GM19043 (cell line): Measurements from ENCODE around the gene WBP2NL.
"Not testable (repeated sequence)": the region's sequence is repeated elsewhere in the genome, so short reads cannot be mapped to it uniquely, and the experiment has no call there.

Experiments used
- ATAC-seq: cut with Tn5 transposase; IDR thresholded peaks from one replicate; pipeline ENCODE4 v1.9.1; 2021; ENCODE audit warnings: low read depth; ENCODE audit not compliant: unreplicated experiment

WBP2NL gene, protein sequence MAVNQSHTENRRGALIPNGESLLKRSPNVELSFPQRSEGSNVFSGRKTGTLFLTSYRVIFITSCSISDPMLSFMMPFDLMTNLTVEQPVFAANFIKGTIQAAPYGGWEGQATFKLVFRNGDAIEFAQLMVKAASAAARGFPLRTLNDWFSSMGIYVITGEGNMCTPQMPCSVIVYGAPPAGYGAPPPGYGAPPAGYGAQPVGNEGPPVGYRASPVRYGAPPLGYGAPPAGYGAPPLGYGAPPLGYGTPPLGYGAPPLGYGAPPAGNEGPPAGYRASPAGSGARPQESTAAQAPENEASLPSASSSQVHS

GRCh38 chr22:41998361-41999261 lies at the start of gene WBP2NL:
WBP2NL (plus strand) TSS chr22:41998788; CDS start chr22:41998819, 31 bp downstream.
- ATAC-seq = no peak

GRCh38 chr22:41948928-41949296 lies 49.7 kb upstream of the WBP2NL start:
- not testable (repeated sequence) for ATAC-seq

DNA sequence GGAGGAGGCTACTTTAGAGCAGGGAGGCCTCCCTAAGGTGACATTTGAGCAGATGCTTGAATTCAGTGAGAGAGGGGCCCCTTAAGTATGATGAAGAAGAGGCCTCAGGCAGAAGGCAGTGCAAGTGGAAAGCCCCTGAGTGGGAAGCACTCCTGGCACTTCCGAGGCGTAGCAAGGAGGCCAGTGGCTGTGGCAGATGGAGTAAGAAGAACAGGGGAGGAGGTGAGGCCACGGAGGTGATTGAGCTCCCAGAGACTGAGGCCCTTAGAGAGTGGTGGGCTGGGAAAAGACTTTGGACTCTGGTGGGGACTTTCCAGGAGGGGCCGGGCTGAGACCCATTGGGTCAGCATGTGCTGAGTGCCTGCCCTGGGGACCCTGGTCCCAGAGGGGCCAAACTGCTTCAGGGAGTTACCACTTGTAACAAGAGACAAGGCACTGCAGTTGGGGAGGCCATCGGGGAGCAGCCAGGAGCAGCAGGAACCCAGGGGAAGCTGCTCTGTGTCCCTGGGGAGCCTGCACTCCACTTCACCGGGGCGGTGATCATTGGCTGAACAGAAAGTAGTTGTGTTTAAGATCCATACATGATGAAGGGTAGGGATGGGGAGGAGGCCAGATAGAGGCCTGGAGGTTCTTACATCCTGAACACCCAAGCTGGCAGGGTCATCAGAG lies 49.2 kb upstream of the WBP2NL start:
- no peak for ATAC-seq

DNA sequence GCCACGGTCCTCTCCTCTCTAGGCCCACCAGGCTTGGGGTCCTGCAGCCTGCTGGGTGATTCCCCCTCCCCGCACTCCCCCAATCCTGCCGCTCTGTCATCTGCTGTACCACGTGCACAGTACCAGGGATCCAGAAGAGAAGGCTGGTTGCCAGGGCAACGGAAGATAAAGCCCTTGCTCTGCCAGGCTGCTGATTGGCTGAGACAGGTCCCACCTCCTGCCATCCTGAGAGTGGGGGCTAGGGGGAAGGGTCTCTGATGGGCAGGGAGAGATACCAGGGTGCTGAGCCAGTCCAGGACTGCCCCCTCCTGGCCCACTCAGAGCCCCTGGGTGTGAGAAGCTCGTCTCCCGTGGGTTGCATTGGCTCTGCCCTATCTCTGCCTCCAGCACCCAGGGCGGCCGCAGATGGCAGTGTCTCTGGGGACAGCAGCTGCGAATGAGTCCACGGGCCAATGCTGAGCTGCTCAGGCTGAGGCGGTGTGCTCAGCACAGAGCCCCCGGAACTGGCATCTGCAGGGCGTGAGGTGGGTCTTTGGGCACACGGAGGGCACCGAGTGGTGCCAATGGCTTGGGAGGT lies 46.6 kb upstream of the WBP2NL start, which contains the start of gene SMIM45:
TSS of gene SMIM45 (plus strand) at position 253 of the 577 bp plus-strand sequence.
- ATAC-seq = no peak

GRCh38 chr22:41952713-41953112 lies 45.9 kb upstream of the WBP2NL start:
- no peak for ATAC-seq

DNA sequence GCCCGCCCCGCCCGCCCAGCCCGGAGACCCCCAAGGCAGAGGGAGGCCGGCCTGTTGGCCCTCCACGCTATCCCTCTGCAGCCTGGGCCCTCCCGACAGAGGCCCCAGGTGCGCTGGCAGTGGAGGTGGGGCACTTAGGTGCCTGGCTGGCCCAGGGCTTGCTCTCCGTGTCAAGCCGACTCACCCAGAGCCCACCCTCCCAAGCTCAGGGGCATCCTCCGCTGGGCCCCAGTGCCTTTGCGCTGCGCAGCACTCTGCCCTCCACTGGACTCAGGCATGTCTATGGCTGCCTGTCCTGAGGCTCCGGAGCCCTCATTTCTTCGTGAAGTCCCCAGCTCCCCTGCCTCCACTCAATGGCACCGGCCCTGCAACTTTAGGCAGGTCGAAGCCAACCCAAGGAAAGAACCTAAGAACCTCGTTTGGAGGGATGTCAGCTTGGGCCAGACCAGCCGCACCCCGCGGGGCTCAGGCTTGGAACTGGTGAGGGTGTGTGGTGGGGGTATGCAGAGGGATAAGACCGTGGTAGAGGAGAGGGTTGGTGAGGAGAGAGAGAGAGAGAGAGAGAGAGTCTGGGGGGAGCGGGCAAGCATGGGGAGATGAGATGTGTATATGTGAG lies 40.5 kb upstream of the WBP2NL start:
- no peak for ATAC-seq

- ATAC-seq = no peak
These were observed 35.0 kb upstream of the WBP2NL start for GRCh38 chr22:41963453-41964111.

- ATAC-seq = no peak
These were observed 34.5 kb upstream of the WBP2NL start for GRCh38 chr22:41964112-41964491.

- no peak for ATAC-seq
These were observed 32.4 kb upstream of the WBP2NL start for GRCh38 chr22:41966225-41966606.

DNA sequence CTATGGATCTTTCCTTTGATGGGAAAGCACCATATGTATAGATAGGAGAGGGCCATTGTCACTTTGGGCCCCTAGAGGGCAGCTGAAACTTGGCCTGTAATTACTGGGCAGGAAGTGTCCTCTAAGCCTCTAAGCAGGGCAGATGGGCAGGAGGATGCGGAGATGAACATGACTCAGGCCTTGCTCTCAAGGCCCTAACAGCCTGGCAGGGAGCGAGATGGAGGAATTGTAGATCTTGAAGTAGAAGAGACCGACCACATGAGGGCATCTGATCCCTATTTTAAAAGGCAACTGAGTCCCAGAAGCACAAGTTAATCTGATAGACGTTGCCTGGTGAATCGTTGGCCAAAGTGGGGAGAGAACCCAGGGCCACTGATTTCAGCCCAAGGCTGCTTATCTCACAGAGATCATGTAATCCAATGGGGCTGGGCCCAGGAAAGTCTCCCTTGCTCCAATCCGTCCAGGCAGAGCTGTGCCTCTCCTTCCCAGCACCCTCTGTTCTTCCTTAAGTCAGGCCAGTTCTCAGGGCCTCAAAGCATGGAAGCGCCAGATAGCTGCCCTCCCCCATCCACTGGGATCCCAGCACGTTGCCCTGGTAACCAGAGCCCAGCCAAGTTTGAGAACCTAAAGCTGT lies 31.9 kb upstream of the WBP2NL start:
- no peak for ATAC-seq

- no peak for ATAC-seq
These were observed 30.0 kb upstream of the WBP2NL start for GRCh38 chr22:41968601-41969000.

- ATAC-seq = no peak
These were observed 29.4 kb upstream of the WBP2NL start, which contains the start of gene SEPTIN3 for GRCh38 chr22:41969110-41969646. SEPTIN3 (plus strand) TSS chr22:41969443; CDS start chr22:41971493, 2,050 bp downstream.

GRCh38 chr22:41970601-41971000 lies 28.0 kb upstream of the WBP2NL start:
- ATAC-seq = no peak

GRCh38 chr22:41971431-41971830 lies 27.2 kb upstream of the WBP2NL start:
- no peak for ATAC-seq

GRCh38 chr22:41974691-41975290 lies 23.8 kb upstream of the WBP2NL start:
- ATAC-seq = no peak

DNA sequence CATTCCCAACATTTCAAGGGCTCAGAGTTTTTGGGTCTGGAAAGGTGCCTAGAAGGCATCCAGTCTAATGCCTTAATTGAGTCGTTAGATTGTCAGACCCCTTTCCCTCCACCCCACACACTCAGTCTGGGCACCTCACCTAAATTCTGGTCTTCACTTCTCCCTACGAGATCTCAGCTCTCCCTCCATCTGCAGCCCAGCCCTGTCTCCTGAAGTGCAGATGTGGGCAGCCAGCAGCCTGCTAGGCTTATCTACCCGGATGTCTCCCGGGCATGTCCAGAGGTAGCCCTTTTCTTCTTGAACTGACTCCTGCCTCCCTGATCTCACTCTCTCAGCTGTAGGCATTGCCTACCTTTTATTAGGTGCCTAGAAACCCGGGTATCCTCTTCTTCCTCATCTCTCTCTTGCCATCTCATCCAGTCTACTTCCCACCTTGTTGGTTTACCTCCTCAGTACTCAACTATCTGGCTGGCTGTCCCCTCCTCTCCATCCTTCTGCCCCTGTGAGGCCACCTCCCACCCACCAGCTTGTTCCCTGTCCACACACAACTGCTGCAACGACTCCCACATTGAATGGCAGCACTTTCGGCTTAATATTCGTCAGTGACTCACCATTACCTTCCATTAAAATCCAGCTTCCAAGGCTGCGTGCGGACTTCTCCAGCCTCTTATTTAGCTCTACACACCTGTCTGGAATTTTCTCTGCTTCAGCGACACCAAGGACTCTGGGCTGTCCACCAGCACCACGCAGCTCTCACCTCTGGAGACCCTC lies 23.1 kb upstream of the WBP2NL start:
- no peak for ATAC-seq

DNA sequence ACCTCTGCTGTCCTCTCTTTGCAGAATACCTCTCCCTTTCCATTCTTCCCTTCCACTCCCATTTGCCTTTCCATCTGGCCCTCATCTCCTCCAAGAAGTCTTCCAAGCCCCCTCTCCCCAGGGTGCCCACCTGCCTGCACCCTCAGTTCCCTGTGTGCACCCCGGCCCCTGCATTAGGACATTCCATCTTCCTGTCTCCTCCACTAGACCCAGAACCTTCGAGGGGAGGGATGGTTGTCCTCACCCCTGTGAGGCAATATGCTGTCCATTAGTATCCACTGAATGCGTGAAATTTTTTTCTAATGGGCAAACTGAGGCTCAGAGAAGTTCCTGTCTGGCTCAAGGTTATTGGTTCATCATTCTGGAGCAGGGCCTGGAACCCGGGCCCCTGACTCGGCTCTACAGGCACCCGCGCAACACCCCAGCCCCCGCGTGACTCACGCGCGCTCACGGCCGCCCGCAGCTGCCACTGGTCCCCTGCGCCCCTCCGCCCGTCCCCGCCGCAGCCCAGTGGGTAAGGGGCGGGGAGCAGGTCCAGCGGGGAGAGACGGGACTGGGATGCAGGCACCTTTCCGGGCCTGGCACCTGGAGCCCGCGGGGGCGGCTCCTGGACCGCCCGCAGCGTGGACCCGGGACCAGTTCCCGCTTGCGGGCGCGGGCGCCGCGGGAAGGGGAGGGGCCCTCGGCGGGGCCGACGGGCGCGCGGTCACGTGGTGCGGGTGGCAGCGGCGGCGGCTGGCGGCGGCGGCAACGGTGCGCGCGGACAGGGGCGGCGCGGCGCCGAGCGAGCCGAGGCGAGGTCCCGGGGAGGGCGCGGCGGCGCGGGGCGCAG lies 22.3 kb upstream of the WBP2NL start:
- no peak for ATAC-seq
